ENCODE results near the gene EVI5L. TPM values are rescaled to one million over a fixed set of nuclear protein-coding genes. Genes with fewer than 3 reads are reported as not detected.
"Not testable (repeated sequence)": the region's sequence is repeated elsewhere in the genome, so short reads cannot be mapped to it uniquely, and the experiment has no call there.

Gene EVI5L
- 1 to 10 TPM; 8.0 to 9.3 TPM for total RNA-seq

GRCh38 chr19:7829561-7830271 is at the start of gene EVI5L:
TSS of gene EVI5L (plus strand) at chr19:7830218. CDS start at chr19:7846543, 16,325 bp downstream.
- ATAC-seq, result peak; percentile 93
- no peaks in the 10 kb centered on the region for H3K36me3 Mint-ChIP-seq (ENCODE audit: low read depth)

GRCh38 chr19:7781157-7781556 is 48.9 kb upstream of the EVI5L start:
- H3K27ac Mint-ChIP-seq, result no peak overlapping the region
- no peaks in the 10 kb centered on the region for H3K36me3 Mint-ChIP-seq (ENCODE audit: low read depth)
- H3K4me1 Mint-ChIP-seq (ENCODE audit: low read depth), result no peaks in the 10 kb centered on the region
- H3K27me3 Mint-ChIP-seq (ENCODE audit: low read depth), result peaks cover 24% of the 10 kb centered on the region
- DNase-seq, result no peak
- POLR2A ChIA-PET, result no interaction called here
- H3K4me3 Mint-ChIP-seq, result no peak overlapping the region
- CTCF ChIA-PET, result no interaction called here
- ATAC-seq, result no peak
- no peaks in the 10 kb centered on the region for H3K9me3 Mint-ChIP-seq (ENCODE audit: insufficient read depth)

More at GRCh38 chr19:7829561-7830271, at the start of gene EVI5L:
- Mint-ChIP-seq H3K27ac (peak within 1 kb of the TSS; percentile 78), H3K9me3 (ENCODE audit: insufficient read depth) (no peaks in the 10 kb centered on the region), H3K27me3 (ENCODE audit: low read depth) (peaks cover 2% of the 10 kb centered on the region), H3K4me3 (peak within 1 kb of the TSS; percentile 82), H3K4me1 (ENCODE audit: low read depth) (peaks cover 17% of the 10 kb centered on the region)
- ChIA-PET POLR2A (no interaction called here), CTCF (no interaction called here)
- peak; percentile 99 for DNase-seq

GRCh38 chr19:7783991-7784423 is 46.0 kb upstream of the EVI5L start:
- H3K27me3 Mint-ChIP-seq (ENCODE audit: low read depth), result peaks cover 32% of the 10 kb centered on the region
- no peak for ATAC-seq
- ChIA-PET POLR2A (no interaction called here), CTCF (no interaction called here)
- H3K36me3 Mint-ChIP-seq (ENCODE audit: low read depth), result no peaks in the 10 kb centered on the region
- DNase-seq, result no peak
- no peaks in the 10 kb centered on the region for H3K9me3 Mint-ChIP-seq (ENCODE audit: insufficient read depth)
- H3K4me1 Mint-ChIP-seq (ENCODE audit: low read depth), result no peaks in the 10 kb centered on the region
- no peak overlapping the region for H3K4me3 Mint-ChIP-seq
- no peak overlapping the region for H3K27ac Mint-ChIP-seq

DNA sequence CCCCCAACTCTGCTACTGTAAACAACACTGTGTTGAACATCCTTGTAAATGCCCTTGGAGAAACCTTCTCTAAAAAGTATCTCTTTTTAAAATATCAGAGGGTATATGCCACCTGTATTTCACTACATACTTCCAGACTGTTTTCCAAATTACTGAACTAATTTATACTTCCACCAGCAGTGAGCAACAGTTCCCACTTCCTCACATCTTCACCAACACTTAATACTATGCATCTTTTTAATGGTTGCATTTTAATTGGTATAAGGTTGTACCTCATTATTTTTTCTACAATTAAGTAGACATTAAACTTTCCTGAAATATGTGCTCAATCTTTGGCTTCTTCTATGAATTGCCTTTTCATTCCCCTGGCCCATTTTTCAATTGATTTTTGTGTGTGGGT is 45.2 kb upstream of the EVI5L start:
- DNase-seq (no peak), ATAC-seq (no peak)
- Mint-ChIP-seq H3K27me3 (ENCODE audit: low read depth) (peaks cover 40% of the 10 kb centered on the region), H3K27ac (no peak overlapping the region), H3K9me3 (ENCODE audit: insufficient read depth) (no peaks in the 10 kb centered on the region), H3K4me3 (no peak overlapping the region), H3K4me1 (ENCODE audit: low read depth) (peaks cover 2% of the 10 kb centered on the region), H3K36me3 (ENCODE audit: low read depth) (no peaks in the 10 kb centered on the region)
- ChIA-PET CTCF (no interaction called here), POLR2A (no interaction called here)

DNA sequence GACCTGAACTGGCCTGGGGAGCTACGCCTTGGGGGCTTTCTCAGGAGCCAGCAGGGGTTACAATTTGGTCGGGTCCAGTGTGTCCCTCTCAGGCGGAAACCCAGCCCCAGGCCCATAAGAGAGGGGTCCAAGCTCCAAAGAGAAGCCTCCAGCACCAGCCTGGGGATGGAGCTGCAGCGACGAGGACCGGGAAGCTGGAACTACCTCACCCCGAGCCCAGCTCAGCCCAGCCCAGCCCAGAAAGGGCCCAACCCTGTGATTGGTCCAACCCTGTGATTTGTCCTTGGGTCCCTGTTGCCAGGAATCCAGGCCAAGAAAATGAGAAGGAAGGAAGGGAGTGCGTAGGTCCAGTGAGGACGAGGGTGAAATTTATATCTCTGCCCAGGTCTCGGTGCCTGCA is 42.9 kb upstream of the EVI5L start:
- DNase-seq, result no peak
- H3K36me3 Mint-ChIP-seq (ENCODE audit: low read depth), result no peaks in the 10 kb centered on the region
- H3K4me1 Mint-ChIP-seq (ENCODE audit: low read depth), result peaks cover 2% of the 10 kb centered on the region
- ChIA-PET POLR2A (no interaction called here), CTCF (no interaction called here)
- ATAC-seq, result no peak
- H3K27me3 Mint-ChIP-seq (ENCODE audit: low read depth), result peaks cover 37% of the 10 kb centered on the region
- no peak overlapping the region for H3K4me3 Mint-ChIP-seq
- H3K9me3 Mint-ChIP-seq (ENCODE audit: insufficient read depth), result no peaks in the 10 kb centered on the region
- H3K27ac Mint-ChIP-seq, result no peak overlapping the region

GRCh38 chr19:7787602-7788177 is 42.3 kb upstream of the EVI5L start:
- CTCF ChIA-PET, result no interaction called here
- no peak for ATAC-seq
- Mint-ChIP-seq H3K4me1 (ENCODE audit: low read depth) (peaks cover 2% of the 10 kb centered on the region), H3K36me3 (ENCODE audit: low read depth) (no peaks in the 10 kb centered on the region), H3K9me3 (ENCODE audit: insufficient read depth) (no peaks in the 10 kb centered on the region), H3K27me3 (ENCODE audit: low read depth) (peaks cover 41% of the 10 kb centered on the region), H3K4me3 (no peak overlapping the region), H3K27ac (no peak overlapping the region)
- no peak for DNase-seq
- POLR2A ChIA-PET, result no interaction called here

DNA sequence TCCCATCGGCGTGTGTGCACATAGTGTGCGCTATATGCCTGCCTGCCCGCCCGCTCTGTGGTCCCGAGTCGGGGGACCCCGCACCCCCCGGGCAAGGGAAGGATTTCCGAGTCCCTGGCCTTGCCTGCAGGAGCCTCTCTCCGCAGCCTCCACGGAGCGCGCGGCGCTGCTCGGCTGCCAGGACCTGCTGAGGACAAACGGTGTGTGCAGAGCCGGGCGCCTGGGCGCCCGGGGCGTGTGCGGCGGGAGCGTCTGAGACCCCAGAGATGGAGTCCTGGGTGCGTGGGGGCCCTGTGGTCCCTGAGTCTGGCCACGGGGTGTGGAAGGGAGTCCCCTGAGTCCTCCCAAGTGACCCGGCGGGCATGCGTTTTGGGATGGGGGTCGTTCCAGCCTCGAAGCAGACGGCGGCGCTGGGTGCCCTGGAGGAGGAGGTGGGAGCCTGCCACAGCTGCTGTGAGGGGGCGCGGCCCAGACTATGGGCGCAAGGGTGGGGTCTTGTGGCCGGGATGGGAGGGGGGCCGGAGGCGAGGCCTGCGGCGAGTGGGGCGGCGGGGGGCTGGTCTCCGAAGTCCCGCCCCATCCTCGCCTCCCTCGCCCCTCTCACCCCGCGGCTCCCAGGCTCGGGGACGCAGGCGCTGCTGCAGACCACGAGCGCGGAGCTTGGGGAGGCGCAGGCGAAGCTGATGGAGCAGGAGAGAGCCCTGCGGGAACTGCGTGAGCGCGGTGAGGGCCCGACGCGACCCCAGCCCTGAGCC is 41.7 kb upstream of the EVI5L start:
- Mint-ChIP-seq H3K4me3 (no peak overlapping the region), H3K27ac (no peak overlapping the region), H3K4me1 (ENCODE audit: low read depth) (peaks cover 2% of the 10 kb centered on the region), H3K36me3 (ENCODE audit: low read depth) (no peaks in the 10 kb centered on the region), H3K9me3 (ENCODE audit: insufficient read depth) (no peaks in the 10 kb centered on the region), H3K27me3 (ENCODE audit: low read depth) (peaks cover 42% of the 10 kb centered on the region)
- ChIA-PET CTCF (no interaction called here), POLR2A (no interaction called here)
- DNase-seq, result no peak
- ATAC-seq, result no peak

DNA sequence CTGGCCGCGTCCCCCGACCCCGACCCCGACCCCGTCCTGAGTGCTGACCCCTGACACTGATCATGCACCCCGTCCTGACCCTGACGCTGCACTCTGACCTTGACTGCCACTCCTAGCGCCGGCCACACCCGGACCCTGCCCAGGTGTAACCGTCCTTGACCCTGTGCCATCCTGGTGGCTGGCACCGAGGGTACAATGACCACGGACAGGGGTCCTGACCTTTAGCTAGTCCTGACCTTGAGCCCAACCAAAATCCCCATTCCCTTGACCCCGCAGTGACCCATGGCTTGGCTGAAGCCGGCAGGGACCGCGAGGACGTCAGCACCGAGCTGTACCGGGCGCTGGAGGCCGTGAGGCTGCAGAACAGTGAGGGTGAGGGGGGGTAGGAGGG is 41.1 kb upstream of the EVI5L start:
- DNase-seq (no peak), ATAC-seq (no peak)
- Mint-ChIP-seq H3K4me3 (no peak overlapping the region), H3K4me1 (ENCODE audit: low read depth) (peaks cover 2% of the 10 kb centered on the region), H3K9me3 (ENCODE audit: insufficient read depth) (no peaks in the 10 kb centered on the region), H3K27me3 (ENCODE audit: low read depth) (peaks cover 36% of the 10 kb centered on the region), H3K27ac (no peak overlapping the region), H3K36me3 (ENCODE audit: low read depth) (no peaks in the 10 kb centered on the region)
- POLR2A ChIA-PET, result no interaction called here
- CTCF ChIA-PET, result no interaction called here

DNA sequence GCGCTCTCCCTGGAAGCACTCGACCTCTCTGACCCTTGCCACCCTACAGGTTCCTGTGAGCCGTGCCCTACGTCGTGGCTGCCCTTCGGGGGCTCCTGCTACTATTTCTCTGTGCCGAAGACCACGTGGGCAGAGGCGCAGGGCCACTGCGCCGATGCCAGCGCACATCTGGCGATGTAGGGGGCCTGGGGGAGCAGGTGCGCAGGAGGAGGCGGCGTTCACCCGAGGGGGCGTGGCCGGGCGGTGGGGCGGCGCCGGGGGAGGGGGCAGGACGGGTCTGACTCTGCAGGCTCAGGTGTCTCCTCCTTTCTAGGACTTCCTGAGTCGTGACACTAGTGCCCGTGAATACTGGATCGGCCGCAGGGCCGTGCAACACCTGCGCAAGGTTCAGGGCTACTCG is 40.6 kb upstream of the EVI5L start:
- no peak overlapping the region for H3K27ac Mint-ChIP-seq
- H3K36me3 Mint-ChIP-seq (ENCODE audit: low read depth), result no peaks in the 10 kb centered on the region
- ChIA-PET CTCF (no interaction called here), POLR2A (no interaction called here)
- peaks cover 34% of the 10 kb centered on the region for H3K27me3 Mint-ChIP-seq (ENCODE audit: low read depth)
- no peak overlapping the region for H3K4me3 Mint-ChIP-seq
- H3K9me3 Mint-ChIP-seq (ENCODE audit: insufficient read depth), result no peaks in the 10 kb centered on the region
- ATAC-seq, result no peak
- peaks cover 2% of the 10 kb centered on the region for H3K4me1 Mint-ChIP-seq (ENCODE audit: low read depth)
- DNase-seq, result no peak

- H3K4me1 Mint-ChIP-seq (ENCODE audit: low read depth), result peaks cover 2% of the 10 kb centered on the region
- no peaks in the 10 kb centered on the region for H3K9me3 Mint-ChIP-seq (ENCODE audit: insufficient read depth)
- H3K36me3 Mint-ChIP-seq (ENCODE audit: low read depth), result no peaks in the 10 kb centered on the region
- H3K27ac Mint-ChIP-seq, result no peak overlapping the region
- no peak for ATAC-seq
- no peak for DNase-seq
- POLR2A ChIA-PET, result interaction anchor here (0.5 kb wide), 1 partner anchor 9 kb away, joined by 3 read pairs; no protein-coding TSS in a partner anchor
- no peak overlapping the region for H3K4me3 Mint-ChIP-seq
- peaks cover 34% of the 10 kb centered on the region for H3K27me3 Mint-ChIP-seq (ENCODE audit: low read depth)
- CTCF ChIA-PET, result interaction anchor here (1.2 kb wide), 1 partner anchor 112 kb away, joined by 4 read pairs; no protein-coding TSS in a partner anchor
Measured at GRCh38 chr19:7790416-7790815, 39.6 kb upstream of the EVI5L start.

GRCh38 chr19:7792281-7792680 is 37.7 kb upstream of the EVI5L start:
- ChIA-PET POLR2A (no interaction called here), CTCF (no interaction called here)
- Mint-ChIP-seq H3K9me3 (ENCODE audit: insufficient read depth) (no peaks in the 10 kb centered on the region), H3K4me3 (no peak overlapping the region), H3K36me3 (ENCODE audit: low read depth) (no peaks in the 10 kb centered on the region), H3K27me3 (ENCODE audit: low read depth) (peaks cover 36% of the 10 kb centered on the region), H3K4me1 (ENCODE audit: low read depth) (peaks cover 2% of the 10 kb centered on the region), H3K27ac (no peak overlapping the region)
- DNase-seq, result no peak
- no peak for ATAC-seq

GRCh38 chr19:7792701-7793100 is 37.3 kb upstream of the EVI5L start:
- POLR2A ChIA-PET, H3K27ac Mint-ChIP-seq, CTCF ChIA-PET: not testable (repeated sequence)

More at GRCh38 chr19:7792701-7793100, 37.3 kb upstream of the EVI5L start:
- H3K27me3 Mint-ChIP-seq (ENCODE audit: low read depth), result peaks cover 35% of the 10 kb centered on the region
- DNase-seq; H3K36me3 Mint-ChIP-seq (ENCODE audit: low read depth); H3K9me3 Mint-ChIP-seq (ENCODE audit: insufficient read depth); ATAC-seq; H3K4me3 Mint-ChIP-seq; H3K4me1 Mint-ChIP-seq (ENCODE audit: low read depth): not testable (repeated sequence)

Measured in activated CD8-positive, alpha-beta T cell treated with anti-CD3 and anti-CD28 coated beads, Interleukin-2, amount 10 ng/mL, durations not matched to agents 7 days and 5 days (primary cell).